Measurements from ENCODE around the gene FAM135A.
"Not testable (repeated sequence)": the region's sequence is repeated elsewhere in the genome, so short reads cannot be mapped to it uniquely, and the experiment has no call there.

The FAM135A gene

DNA sequence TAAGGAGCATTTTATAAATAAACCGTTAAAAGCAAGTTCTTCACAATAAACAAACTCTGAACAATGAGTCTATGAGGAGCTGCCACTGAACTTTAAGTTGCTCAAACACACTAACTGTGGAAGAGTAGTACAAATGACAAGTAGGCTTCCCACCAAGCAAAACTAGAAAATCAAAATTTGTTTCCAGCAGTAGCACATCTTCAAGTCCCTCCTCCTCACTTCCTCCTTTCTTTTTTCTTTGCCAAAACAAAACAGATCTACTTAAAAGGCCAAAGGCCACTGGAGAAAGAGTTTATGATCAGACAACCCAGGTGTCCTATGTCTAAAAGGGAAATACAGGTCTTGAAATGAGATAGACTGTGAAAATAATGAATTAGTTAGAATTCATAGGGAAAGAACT is 17.1 kb upstream of the FAM135A start:
- DNase-seq (ENCODE audit: low read depth in 2 of 2), result no peak

DNA sequence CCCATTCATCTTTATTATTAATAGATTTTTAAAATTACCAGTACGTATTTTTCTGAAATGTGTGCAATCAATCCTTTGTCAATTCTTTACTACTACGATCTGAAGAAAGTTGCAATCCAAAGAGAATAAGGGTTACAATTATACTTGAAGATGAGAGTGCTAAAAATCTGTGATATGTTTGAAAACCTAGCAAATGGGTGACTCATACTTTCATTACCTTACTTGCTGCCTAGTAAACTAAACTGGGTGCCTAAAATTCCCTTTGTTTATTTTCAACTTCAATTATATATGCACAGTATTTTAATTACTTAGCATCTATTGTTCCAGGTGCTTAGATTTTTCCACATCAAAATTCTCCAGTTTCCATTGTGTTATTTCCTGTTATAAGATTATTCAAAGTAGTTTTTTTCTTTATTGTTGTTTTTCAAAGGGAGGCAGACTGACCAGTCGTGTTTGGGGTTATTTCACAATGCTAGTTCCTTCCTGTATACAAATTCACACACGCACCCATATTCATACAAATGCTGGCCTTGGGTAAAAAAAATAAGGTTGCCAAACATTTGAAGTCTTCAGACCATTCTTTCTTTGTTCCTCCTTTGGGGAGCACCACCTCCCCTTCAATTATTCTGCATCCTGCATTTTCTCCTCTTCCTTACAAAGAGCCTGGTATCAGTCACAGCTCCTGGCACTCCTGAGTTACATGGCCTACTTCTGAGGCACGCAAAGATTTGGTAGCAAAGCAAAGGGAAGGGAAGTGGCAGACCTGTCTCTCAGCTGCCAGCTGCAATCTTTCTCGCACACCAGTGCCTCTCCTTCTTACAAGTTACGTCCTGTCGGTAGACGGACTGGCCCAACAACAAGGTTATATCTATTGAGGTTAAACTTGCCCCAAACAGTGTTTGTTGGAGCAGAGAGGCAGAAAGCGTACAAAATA is 16.2 kb upstream of the FAM135A start:
- no peak for DNase-seq (ENCODE audit: low read depth in 2 of 2)

DNA sequence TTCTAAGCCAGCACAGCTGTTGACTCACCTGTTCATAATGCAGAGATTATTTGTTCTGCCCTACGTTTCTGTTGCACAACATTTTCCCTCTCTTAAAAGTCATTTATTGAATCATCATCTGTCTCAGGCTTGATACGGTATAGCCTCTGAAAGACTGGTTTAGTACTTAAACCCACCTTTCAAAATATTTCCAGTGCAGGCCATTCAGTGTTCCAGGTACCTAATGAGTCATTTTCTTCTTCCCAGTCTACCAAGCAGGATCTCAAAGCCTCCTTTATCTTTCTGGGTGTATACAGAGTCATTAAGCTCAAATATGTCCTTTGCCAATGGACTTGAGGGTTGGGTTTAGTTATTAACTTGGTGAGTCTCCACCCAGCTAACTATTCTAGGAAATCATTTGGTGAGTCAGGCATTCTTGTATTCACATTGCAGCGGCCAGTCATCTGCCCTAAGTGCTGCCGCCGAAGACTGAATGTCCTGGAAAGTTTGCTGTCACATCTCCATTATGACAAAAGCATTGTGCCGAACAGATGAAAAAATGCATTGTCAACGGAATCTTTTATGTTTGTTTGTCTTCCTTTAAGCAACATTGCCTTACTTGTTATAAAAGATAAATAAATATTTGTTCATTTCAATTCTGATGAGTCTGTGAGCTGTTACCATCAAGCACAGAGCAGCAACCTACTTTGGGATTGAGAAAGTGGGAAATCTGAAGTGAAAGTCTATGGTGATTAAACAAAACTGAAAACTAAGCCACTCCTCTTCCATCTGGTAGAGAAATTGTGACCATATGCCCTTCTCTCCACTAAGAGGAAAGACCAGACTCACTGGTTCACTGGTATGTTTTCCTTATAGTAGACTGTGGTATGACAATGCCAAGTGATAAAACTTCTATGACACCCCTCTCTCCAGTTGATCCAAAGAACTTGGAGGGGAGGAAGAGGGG is 14.3 kb upstream of the FAM135A start:
- no peak for DNase-seq (ENCODE audit: low read depth in 2 of 2)

DNA sequence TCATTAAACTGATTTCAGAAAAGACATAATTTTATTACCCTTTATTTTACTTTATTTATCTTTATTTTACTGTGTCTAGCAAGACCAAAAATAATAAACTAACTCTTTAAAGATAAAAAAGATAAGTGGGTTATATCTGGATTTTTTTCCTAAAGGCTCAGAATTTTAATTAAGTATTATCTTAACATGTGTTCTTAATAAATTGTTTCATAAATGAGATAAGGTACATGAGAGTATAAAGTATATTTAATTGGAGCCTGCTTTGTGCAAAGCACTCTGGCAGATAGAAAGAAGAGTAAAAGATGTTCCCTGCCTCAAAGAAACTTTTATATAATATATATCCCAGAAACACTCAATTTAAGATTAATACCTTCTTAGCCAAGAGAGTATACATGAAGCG is 8.7 kb upstream of the FAM135A start:
- no peak for DNase-seq (ENCODE audit: low read depth in 2 of 2)

DNA sequence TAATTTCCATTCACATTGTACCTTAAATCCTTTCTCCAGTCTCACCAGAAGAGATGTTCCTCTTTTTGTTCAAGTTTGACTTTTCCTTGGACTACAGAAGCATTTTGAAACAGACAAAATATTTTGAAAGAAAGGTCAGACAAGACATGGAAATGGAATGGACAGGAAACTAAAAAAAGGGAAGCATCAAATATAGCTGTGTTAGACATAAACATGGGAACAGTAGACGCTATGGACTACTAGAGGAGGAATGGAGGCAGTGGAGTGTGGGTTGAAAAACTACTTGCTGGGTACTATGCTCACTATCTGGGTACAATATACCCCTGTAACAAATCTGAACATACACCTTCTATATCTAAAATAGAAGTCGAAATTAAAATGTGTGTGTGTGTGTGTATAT is 4.1 kb upstream of the FAM135A start:
- no peak for DNase-seq (ENCODE audit: low read depth in 2 of 2)

DNA sequence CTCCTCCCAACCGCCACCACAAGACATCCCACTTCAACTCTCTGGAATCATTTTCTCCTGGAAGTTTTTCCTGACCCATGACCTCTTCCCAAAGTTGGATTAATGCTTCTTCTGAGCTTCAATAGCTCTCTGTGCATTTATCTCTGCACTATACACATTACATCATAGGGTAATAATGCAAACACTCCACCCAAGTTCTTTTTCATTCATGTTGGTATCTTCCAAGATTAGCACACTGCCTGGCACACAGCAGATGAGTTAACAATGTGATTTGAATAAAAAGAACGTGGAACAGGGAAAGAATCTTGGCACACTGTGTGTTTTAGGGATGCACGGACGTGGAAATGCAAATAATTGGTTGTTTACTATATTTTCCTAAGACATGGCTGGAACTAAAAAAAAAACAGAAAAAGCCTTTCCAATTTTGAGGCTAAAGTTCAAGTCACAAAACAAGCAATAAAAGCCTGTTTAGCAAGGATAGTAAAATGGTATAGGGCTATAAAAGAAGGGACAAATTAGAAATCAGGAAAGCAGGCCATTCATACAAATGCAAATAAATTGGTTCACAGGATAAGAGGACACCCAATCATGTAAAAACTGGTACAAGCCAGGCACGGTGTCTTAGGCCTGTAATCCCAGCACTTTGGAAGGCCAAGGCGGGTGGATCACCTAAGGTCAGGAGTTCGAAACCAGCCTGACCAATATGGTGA is 1.6 kb upstream of the FAM135A start:
- DNase-seq (ENCODE audit: low read depth in 2 of 2), result no peak

DNA sequence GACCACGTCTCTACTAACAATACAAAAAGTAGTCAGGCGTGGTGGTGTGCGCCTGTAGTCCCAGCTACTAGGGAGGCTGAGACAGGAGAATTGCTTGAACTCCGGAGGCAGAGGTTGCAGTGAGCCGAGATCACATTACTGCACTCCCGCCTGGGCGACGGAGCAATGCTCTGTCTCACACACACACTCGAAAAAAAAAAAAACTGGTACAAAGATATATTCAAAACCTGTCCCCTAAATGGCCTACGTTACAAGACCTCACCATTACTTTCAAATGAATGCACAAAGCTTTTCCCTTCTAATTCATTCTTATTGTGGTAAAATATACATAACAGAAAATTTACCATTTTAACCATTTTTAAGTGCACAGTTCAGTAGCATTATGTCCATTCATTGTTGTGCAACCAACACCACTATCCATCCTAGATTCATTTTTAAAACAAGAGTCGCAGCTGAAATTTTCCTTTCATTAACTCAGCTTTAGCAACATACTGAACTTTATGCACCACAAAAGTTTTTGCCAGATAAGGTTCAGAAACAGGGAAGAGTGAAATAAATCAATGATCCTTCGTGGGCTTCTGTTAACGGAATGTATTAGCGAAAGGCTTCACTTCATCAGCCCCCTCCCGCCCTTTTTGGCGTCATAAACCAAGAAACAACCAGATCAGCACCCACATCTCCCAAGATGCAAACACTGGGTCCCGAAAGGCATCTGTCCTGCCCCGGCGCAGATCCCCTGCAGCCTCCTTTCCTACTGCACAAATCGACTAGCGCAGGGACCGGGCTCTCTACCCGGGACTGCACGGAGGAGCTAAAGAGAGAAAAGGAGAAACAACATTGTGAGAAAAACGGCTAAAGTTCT is 825 bp upstream of the FAM135A start:
- no peak for DNase-seq (ENCODE audit: low read depth in 2 of 2)

DNA sequence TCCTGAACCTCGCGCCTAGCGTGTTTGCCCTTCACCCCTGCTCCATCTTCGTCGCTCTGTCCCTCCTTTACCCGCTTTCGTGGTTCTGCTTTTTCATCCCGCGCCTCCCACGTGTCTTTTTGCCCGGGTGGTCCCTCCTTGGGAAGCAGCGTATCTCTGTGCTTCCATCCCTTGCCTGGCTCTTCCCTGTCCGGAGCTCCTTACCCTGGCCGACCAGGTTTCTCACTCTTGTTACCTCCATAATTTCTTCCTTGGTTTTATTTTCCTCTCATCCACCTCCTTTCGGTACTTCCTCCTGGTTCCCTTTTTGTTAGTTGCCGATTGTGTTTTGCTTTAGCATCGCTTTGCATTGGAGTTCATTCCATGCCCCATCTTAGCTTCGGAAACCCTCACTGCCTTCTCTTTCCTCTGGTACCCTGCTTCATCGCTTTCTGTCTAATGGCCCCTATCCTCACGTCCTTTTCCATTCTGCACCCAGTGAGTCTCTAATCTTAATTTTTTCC is 735 bp downstream of the FAM135A start:
- no peak for DNase-seq (ENCODE audit: low read depth in 2 of 2)

DNA sequence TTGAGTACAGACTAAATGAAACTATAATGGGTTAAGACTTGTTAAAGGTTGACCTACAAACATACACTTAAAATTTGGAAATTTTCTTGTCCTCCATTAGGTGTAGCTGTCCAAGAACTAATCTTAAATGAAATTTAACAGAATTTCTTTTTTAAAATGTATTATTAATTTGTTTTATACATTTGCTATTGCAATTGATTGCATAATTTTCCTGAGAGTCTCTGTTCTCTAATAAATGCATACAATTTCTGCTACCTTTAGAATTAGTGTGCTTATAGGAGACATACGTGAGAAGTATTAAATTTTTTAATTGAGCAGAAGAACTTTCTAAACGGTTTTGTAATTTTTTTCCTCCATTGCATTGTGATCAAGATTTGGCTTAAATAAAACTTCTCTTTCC is 1.5 kb downstream of the FAM135A start:
- no peak for DNase-seq (ENCODE audit: low read depth in 2 of 2)

DNA sequence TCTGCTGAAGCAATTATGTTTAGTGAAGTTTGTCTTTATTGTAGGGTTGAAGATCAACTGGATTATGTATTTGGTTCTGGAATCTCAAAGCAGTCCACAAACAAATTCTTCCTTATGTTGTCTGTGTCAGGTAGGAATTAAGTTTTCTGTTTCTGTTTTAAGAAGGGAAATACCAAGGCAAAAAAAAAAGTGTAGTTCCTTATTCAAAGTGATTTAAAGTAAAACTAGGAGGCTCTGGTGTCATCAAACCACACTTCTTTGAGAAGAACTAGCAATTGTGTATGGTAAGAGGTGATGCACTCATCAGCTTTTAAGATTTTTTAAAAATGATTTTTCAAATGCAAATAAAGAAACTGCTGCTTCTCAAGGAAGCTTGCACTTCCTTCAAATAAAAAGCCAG is 1.9 kb downstream of the FAM135A start:
- no peak for DNase-seq (ENCODE audit: low read depth in 2 of 2)

DNA sequence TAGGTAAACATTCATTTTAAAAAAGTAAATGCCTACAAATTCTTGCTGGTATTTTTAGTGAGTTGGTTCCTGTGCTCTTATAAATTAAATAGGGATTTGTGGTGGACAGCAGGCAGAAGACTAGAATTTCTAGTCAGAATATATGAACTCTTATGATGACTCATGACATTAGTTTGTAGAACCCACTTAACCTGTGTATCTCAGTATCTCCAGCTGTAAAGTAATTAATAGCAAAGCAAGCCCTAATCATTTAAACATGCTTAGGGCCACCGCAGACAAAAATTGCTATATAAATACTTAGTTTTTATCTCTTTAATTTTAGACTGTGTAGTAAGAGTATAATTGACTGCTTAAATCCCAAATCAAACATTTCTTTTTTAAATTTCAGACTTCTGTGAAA is 2.4 kb downstream of the FAM135A start:
- DNase-seq (ENCODE audit: low read depth in 2 of 2), result no peak

DNA sequence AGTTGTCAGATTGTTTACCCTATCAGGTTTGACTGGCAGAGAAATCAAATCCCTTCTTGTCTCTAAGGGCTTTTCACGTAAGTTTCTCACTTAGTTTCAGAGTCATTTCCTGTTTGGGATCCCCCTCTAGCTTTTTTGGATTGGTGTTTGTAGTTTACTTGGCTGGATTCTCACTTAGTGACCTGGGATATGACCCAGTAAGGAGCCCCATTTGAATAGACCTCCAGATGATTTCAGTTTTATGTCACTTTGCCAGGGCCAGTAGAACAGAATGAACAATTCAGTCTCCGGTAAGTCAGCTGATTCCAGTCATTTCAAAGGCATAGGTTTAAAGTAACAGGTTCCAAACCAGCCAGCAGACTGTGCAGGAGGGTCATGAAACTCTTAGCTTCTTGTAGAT is 8.2 kb downstream of the FAM135A start:
- no peak for DNase-seq (ENCODE audit: low read depth in 2 of 2)

DNA sequence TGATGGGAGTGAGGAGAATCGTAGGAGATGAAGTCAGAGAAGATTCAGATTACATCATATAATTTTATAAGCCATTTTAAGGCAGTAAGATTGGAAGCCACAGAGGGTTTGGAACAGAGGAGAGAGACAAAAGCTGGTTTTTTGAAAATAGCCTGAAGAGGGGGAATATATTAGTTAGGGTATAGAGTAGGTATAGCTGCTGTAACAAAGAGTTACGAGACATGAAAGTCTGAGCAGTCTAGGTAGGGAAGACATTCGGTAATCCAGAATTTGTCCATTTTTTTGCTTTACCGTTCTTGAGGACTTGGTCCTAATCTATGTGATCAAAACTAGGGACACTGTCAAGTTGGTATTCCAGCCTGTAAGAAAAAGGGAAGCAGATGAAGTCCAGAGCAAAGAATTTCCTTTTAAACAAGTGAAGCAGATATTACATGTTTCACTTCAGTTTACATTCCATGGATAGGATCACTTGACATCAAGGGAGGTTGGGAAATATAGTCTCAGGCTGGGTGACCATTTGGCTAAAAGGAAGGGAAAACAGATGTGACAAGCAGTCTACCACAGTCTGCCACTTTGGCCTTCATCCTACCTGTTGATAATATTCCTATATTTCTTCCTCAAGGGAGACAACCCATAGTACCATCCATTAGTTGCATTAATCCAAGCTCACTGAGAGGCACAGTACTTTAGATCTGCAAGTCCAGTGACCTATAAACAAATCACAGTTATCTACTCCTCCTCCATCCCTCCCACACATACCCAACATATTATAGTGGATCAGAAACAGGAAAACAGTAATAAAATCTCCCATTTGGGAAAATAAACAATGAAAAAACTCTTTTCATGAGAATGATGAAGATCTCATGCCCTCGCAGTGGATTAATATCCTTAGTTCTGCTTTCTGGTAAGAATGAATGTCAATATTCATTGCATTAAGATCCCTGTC is 10.2 kb downstream of the FAM135A start:
- DNase-seq (ENCODE audit: low read depth in 2 of 2), result no peak

DNA sequence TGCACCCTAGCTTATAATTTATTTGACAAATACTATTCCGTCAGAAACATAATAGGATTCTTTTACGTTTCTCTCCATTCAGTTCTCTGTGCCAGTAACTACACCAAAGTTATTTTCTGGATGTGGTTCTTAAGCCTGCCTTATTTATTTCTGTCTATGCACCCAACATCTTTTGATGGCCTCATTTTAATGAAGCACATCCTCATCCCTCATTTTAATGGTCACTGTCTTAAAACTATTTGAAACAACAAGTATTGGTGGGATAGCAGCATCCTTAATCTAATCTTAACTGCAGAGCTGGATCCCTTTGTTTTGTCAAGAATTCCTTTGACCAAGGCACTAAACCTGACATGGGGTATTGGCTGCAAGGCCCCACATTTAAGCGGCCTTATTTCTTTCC is 11.0 kb downstream of the FAM135A start:
- DNase-seq (ENCODE audit: low read depth in 2 of 2), result no peak

DNA sequence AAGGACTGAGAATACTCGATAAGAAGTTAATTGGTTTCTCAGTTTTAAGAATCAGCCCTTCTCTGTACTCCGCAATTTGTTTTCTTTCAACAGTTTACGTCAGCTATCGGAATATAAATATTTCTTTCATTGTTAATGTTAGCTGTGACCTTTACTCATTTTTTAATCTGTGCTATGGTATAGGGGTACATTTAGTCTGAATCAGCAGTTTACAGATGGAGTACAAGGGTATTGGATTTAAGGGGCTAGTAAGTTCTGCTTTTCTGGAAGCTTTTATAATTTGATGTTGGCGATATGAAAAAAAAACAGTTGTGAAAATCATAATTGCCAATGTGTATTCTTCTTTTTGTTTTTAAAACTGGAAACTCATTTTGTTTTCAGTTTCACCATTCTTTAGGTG is 23.0 kb downstream of the FAM135A start:
- DNase-seq (ENCODE audit: low read depth in 2 of 2), result no peak

DNA sequence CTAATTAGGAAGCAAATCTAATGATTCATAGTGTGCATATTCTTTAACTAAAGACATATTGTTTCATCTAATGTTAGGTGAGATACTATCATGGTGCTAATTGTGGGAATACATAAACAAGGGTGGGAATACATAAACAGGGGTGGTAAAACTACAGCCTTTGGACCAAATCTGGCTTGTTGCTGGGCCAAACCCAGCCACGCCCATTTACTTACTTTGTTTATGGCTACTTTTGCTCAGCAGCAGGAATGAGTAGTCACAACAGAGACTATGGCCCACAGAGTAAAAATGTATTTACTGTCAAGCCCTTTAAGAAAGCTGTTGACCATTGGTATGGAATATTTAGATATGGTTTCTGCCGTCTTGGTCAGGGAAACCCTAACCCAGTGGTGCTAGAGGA is 31.7 kb downstream of the FAM135A start:
- no peak for DNase-seq (ENCODE audit: low read depth in 2 of 2)

DNA sequence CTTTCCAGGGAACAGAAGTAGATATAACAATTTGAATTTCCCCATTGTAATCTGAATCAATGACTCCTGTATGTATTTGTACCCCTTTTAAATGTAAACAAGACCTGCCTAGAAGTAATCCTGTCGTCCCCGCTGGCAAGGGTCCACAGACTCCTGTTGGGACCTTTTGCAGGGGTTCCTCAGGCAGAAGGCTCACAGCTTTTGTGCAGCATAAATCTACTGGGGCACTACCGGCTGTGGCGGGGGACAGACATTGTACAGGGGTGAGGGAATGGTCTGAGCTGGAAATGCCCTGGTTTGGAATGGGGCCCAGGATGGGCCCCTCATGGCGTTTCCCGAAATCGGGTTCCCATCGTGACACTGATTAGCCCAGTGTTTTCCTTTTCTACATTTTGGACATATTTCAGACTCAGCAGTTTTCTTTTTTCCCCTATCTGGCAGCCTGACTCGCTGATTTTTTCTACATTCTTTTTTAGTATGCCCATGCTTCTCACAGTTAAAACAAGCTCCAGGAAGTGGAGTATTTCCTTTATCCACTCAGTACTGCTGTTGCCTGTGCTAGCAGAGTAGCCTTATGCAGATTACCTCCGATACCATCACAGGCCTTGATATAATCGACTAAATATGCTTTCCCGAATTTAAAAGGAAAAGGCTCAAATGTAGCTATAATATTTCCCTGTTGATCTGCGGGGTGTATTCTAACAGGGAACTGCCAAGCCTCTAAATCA is 34.2 kb downstream of the FAM135A start:
- not testable (repeated sequence) for DNase-seq (ENCODE audit: low read depth in 2 of 2)

DNA sequence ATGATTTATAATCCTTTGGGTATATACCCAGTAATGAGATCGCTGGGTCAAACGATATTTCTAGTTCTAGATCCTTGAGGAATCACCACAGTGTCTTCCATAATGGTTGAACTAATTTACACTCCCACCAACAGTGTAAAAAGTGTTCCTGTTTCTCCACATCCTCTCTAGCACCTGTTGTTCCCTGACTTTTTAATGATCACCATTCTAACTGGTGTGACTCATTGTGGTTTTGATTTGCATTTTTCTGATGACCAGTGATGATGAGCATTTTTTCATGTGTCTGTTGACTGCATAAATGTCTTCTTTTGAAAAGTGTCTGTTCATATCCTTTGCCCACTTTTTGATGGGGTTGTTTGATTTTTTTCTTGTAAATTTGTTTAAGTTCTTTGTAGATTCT is 40.6 kb downstream of the FAM135A start:
- not testable (repeated sequence) for DNase-seq (ENCODE audit: low read depth in 2 of 2)

DNA sequence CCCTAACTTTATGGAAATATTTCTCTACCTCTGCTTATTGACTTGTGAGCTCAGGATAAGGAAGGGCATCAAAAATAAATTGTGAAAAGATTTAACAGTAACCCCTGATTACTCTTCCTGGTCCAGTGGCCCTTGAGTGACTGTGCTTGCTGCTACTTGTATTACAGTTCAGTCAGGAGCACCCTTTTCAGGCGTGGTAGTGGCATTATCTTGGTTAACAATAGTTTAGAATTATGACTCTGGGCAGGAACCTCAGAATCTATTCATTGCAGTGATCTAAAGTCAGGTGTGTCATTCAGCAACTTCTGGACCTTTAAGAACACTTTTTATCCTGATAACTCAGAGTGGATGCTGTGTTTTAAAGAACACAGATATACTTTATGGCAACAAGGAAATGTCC is 43.4 kb downstream of the FAM135A start:
- no peak for DNase-seq (ENCODE audit: low read depth in 2 of 2)
